NCI-H82 treated with DMSO at 0.1 percent for 48 hours (cell line): ENCODE data around the gene KANTR.
A peak's percentile ranks its signal among the peaks of the same experiment; 100 is the strongest.

Experiments
- DNase-seq: peaks from one replicate; lab custom pipeline; 2025; ENCODE audit not compliant: unreplicated experiment; lab: John Stamatoyannopoulos, UW

The KANTR gene

DNA sequence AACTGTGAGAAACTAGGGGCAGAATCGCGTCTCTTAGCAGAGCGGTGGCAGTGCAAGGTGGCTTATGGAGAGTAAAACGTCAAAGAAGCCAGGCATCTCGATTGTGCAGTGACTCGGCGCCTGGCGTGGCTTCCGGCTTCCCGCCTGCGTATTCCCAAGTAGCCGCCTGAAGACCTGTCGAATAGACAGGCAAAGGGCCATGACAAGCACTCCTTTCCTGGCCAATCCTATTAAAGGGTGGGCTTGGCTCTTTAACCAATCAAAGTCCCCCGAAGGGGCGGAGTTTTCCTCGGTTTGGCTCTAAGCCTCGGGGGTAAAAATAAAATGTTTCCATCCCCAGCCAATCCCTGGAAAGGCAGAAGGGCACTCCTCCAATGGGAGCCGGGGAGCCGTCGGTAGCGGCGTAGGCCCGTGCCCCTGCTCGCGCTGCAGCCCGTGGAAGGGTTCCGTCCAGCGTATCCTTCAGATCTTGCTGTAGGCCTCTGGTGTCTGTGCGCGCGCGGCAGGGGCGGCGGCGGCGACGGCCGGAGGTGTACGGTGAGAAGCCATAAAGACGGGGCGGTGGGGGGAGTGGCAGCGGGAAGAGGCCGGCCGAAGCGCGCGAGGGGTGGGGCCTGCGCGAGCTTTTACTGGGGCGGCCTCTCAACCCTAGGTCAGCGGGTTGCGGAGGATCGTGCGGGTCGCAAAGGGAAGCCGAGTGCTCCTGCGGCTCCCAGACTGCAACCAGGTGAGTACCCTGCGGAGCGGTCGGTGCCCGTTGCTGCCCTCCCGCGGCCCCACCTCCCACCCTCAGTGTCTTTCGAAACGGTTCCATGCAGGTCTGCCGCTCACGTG, at the start of gene KANTR:
KANTR (plus strand) TSS at position 395 of the 834 bp plus-strand sequence. CDS start 30,131 bp downstream, outside the sequence.
- peak; percentile 89 for DNase-seq

DNA sequence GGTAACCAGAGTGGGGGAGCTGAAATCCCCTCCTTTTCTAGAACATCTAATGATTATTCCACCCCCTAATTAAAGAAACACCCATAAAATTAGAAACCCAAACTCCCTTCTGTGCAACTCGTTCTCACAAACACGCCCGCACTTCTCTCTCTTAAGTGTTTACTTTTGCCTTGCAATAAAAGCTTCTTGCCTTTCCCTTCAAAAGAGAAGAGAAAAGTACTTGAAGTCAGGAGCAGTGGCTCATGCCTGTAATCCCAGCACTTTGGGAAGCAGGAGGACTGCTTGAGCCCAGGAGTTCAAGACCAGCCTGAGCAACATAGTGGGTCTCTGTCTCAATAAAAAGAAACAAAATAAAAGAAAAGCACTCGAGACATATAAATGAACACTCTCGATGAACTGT, 48.9 kb upstream of the KANTR start:
- DNase-seq, result no peak

GRCh38 chrX:53047228-53047627, 46.7 kb upstream of the KANTR start:
- no peak for DNase-seq

GRCh38 chrX:53048169-53049126, 45.5 kb upstream of the KANTR start, which contains the start of gene GPR173:
Gene GPR173, plus strand, starts transcription at chrX:53048789. Its CDS starts 27,833 bp downstream, at chrX:53076622.
- DNase-seq, result peak; percentile 42

GRCh38 chrX:53049127-53049517, 44.8 kb upstream of the KANTR start:
- no peak for DNase-seq

GRCh38 chrX:53050841-53051240, 43.1 kb upstream of the KANTR start:
- DNase-seq, result no peak

DNA sequence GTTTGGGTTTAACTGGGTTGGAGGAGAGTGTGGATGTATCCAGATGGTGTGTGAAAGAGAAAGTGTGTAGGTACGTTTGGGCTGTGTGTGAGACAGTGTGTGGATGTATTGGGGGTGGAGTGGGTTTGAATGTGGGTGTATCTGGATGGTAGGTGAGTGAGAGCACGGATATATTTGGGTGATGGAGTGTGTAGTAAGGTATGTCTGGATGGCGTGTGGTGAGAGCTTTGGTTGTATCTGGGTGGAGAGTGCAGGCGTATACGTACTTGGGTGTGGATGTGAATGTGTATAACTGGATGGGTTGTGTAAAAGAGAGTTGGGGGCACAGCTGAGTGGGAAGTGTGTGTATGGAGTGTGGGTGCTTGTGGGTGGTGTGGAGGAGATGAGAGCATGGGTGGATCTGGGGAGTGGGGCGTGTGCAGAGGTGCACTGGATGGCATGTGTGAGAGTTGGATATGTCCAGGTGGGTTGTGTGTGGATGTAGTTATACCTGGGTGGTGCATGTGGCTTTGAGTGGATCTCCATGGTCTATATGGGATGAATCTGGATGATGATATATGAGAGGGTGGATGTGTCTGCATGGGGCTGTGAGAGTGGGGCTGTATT, 38.6 kb upstream of the KANTR start:
- no peak for DNase-seq

GRCh38 chrX:53056292-53056691, 37.6 kb upstream of the KANTR start:
- no peak for DNase-seq

DNA sequence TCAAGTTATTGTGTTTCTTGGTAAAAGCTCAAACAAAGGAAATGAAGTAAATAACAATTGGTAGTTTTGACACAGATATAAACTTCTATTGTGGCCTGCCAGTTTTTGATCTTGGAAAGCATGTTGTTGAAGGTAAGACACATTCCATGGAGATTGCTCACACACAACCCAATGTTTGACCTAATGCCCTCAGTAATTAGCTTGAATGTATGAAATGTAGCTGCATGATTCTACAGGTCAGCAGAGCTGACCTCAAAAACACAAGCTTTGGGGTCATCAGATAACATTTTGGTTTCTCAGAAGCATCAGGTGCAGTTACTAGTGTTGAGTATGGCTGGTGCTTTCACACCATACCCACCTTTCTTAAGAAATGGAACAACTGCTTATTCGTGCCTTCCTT, 28.8 kb upstream of the KANTR start:
- no peak for DNase-seq

- no peak for DNase-seq
Observed at GRCh38 chrX:53071064-53071463, 22.9 kb upstream of the KANTR start.

GRCh38 chrX:53071604-53072417, 22.1 kb upstream of the KANTR start:
- DNase-seq, result peak; percentile 47

- DNase-seq, result no peak
Observed at GRCh38 chrX:53072418-53073114, 21.4 kb upstream of the KANTR start.

- peak; percentile 84 for DNase-seq
Observed at GRCh38 chrX:53073115-53073586, 20.8 kb upstream of the KANTR start.

- DNase-seq, result no peak
Observed at GRCh38 chrX:53075011-53075410, 18.9 kb upstream of the KANTR start.

DNA sequence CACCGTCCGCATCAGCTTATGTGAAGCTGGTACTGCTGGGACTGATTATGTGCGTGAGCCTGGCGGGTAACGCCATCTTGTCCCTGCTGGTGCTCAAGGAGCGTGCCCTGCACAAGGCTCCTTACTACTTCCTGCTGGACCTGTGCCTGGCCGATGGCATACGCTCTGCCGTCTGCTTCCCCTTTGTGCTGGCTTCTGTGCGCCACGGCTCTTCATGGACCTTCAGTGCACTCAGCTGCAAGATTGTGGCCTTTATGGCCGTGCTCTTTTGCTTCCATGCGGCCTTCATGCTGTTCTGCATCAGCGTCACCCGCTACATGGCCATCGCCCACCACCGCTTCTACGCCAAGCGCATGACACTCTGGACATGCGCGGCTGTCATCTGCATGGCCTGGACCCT, 17.3 kb upstream of the KANTR start:
- DNase-seq, result no peak

DNA sequence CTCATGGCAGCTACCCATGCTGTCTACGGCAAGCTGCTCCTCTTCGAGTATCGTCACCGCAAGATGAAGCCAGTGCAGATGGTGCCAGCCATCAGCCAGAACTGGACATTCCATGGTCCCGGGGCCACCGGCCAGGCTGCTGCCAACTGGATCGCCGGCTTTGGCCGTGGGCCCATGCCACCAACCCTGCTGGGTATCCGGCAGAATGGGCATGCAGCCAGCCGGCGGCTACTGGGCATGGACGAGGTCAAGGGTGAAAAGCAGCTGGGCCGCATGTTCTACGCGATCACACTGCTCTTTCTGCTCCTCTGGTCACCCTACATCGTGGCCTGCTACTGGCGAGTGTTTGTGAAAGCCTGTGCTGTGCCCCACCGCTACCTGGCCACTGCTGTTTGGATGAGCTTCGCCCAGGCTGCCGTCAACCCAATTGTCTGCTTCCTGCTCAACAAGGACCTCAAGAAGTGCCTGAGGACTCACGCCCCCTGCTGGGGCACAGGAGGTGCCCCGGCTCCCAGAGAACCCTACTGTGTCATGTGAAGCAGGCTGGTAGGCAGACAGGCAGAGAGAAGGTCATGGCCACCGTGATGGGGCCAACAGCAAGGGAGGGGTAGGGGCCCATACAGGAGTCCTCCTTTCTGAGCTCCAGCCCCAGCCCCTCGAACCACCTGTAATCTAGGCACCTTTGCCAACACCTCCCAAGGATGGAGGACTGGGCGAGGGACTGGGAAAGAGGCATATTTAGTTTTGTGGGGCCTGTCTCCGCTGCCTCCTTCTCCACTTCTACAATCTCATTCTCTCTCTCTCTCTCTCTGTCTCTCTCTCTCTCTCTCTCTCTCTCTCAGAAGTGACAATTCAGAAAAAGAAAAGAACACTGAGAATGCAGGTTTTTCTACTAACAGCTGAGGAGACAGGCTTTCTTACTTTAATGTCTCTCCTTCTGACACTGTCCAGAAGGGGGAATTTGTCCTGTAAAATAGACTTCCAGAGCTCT, 16.4 kb upstream of the KANTR start:
- no peak for DNase-seq

DNA sequence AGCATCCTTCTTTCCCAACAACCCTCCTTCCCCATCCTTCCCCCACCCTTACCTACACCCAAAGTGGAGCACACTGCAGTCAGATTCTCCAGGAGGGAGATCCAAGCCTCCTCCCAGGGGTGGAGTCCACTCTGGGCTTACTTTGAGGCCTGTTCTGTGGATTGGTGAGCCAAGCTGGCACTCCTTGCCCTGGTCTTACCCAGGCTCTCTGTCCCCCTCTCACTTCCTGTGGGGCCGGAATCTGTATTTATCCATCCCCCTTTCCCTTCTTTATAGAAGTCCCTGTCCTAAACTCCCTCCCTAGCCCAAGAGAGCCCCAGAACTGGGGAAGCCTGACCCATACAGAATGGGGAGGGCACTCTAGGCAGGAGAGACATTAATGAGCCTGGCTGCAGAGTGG, 15.0 kb upstream of the KANTR start:
- DNase-seq, result no peak
